HepG2 (cell line): ENCODE measurements around the gene EIF5B. TPM values are rescaled to one million over a fixed set of nuclear protein-coding genes. Genes with fewer than 3 reads are reported as not detected.

Source experiments
- ARHGAP35 ChIP-seq: sonication (generic); formaldehyde crosslinking; IDR thresholded peaks from 2 replicates; pipeline ENCODE4 v1.9.0; 2022; ENCODE audit warnings: mild to moderate bottlenecking, inconsistent platforms, moderate library complexity, missing genetic modification reagents, borderline replicate concordance
- ATAD3A ChIP-seq: sonication (generic); formaldehyde crosslinking; IDR thresholded peaks from 2 replicates; pipeline ENCODE4 v1.4.0; 2020; ENCODE audit warnings: missing genetic modification reagents
- ATF3 ChIP-seq: sonication (generic); formaldehyde crosslinking; IDR thresholded peaks from 2 replicates; pipeline ENCODE4 v1.4.0; 2020; ENCODE audit warnings: missing genetic modification reagents
- CENPT ChIP-seq: sonication (generic); formaldehyde crosslinking; IDR thresholded peaks from 2 replicates; pipeline ENCODE4 v1.8.0; 2022; ENCODE audit warnings: low read depth, mild to moderate bottlenecking, moderate library complexity, missing genetic modification reagents
- CREB3 ChIP-seq: sonication (generic); formaldehyde crosslinking; IDR thresholded peaks from 2 replicates; pipeline ENCODE4 v1.5.0; 2020; ENCODE audit warnings: missing genetic modification reagents
- CREM ChIP-seq, 2 experiments: sonication (generic) in 1 of 2; formaldehyde crosslinking in 1 of 2; IDR thresholded peaks; 2 replicates each; pipeline versions ENCODE4 v1.4.0 to v1.6.1; 2016 to 2020; ENCODE audit warnings: antibody characterized with exemption in 1 of 2, mild to moderate bottlenecking in 1 of 2, missing genetic modification reagents in 1 of 2
- GABPA ChIP-seq, 2 experiments: IDR thresholded peaks; 2 replicates each; pipeline ENCODE4 v1.6.1; 2011 to 2016; ENCODE audit warnings: low read depth in 2 of 2, low read length in 1 of 2, missing biosample characterization in 1 of 2, missing genetic modification characterization in 1 of 2
- NFATC3 ChIP-seq: sonication (generic); formaldehyde crosslinking; IDR thresholded peaks from 2 replicates; pipeline ENCODE4 v1.5.1; 2020; ENCODE audit warnings: mild to moderate bottlenecking, missing genetic modification reagents
- NKX3-1 ChIP-seq: sonication (generic); formaldehyde crosslinking; IDR thresholded peaks from 2 replicates; pipeline ENCODE4 v1.5.0; 2020; ENCODE audit warnings: missing genetic modification reagents
- ONECUT2 ChIP-seq: sonication (generic); formaldehyde crosslinking; IDR thresholded peaks from 2 replicates; pipeline ENCODE4 v1.4.0; 2020; ENCODE audit warnings: missing genetic modification reagents
- PAWR ChIP-seq: sonication (generic); formaldehyde crosslinking; IDR thresholded peaks from 2 replicates; pipeline ENCODE4 v1.4.0; 2020; ENCODE audit warnings: missing genetic modification reagents, mild to moderate bottlenecking, borderline replicate concordance
- PRDM15 ChIP-seq: sonication (generic); formaldehyde crosslinking; IDR thresholded peaks from 2 replicates; pipeline ENCODE4 v1.4.0; 2020; ENCODE audit warnings: missing genetic modification reagents
- SNAPC2 ChIP-seq: sonication (generic); formaldehyde crosslinking; IDR thresholded peaks from 2 replicates; pipeline ENCODE4 v1.8.1; 2022; ENCODE audit warnings: mild to moderate bottlenecking, missing genetic modification reagents
- U2AF1 ChIP-seq: fragments of 200-400 bp; formaldehyde crosslinking; optimal IDR thresholded peaks from 2 replicates; pipeline ENCODE3; 2017; ENCODE audit warnings: mild to moderate bottlenecking, low read depth, low read length
- YY1 ChIP-seq: IDR thresholded peaks from 2 replicates; pipeline ENCODE4 v1.6.1; 2011; ENCODE audit warnings: low read length, low read depth, moderate library complexity, mild to moderate bottlenecking; ENCODE audit not compliant: insufficient read depth, insufficient replicate concordance
- ZBTB14 ChIP-seq: sonication (generic); formaldehyde crosslinking; IDR thresholded peaks from 2 replicates; pipeline ENCODE4 v1.4.0; 2020; ENCODE audit warnings: missing genetic modification reagents
- ZNF101 ChIP-seq: sonication (generic); formaldehyde crosslinking; IDR thresholded peaks from 2 replicates; pipeline ENCODE4 v1.4.0; 2020; ENCODE audit warnings: mild to moderate bottlenecking, low read depth, missing genetic modification reagents, borderline replicate concordance
- ZNF274 ChIP-seq: sonication (generic); formaldehyde crosslinking; IDR thresholded peaks from 2 replicates; pipeline ENCODE4 v1.5.1; 2020; ENCODE audit warnings: mild to moderate bottlenecking, missing genetic modification reagents
- ZNF382 ChIP-seq: sonication (generic); formaldehyde crosslinking; IDR thresholded peaks from 2 replicates; pipeline ENCODE4 v1.5.0; 2020; ENCODE audit warnings: missing genetic modification reagents, mild to moderate bottlenecking, borderline replicate concordance
- ZNF530 ChIP-seq: sonication (generic); formaldehyde crosslinking; IDR thresholded peaks from 2 replicates; pipeline ENCODE4 v1.5.0; 2020; ENCODE audit warnings: low read depth, mild to moderate bottlenecking, missing genetic modification reagents
- ZNF674 ChIP-seq: sonication (generic); formaldehyde crosslinking; IDR thresholded peaks from 2 replicates; pipeline ENCODE4 v1.5.0; 2020; ENCODE audit warnings: low read depth, mild to moderate bottlenecking, missing genetic modification reagents
- ZNF720 ChIP-seq: sonication (generic); formaldehyde crosslinking; IDR thresholded peaks from 2 replicates; pipeline ENCODE4 v1.4.0; 2020; ENCODE audit warnings: missing genetic modification reagents
- ZNF746 ChIP-seq: sonication (generic); formaldehyde crosslinking; IDR thresholded peaks from 2 replicates; pipeline ENCODE4 v1.8.0; 2022; ENCODE audit warnings: mild to moderate bottlenecking, missing genetic modification reagents
- polyA plus RNA-seq, 8 experiments: library from polyadenylated mRNA; depleted of rRNA in 3 of 8; stranded (reverse) in 7 of 8; unstranded in 1 of 8; fragments of >200 nt; fragmentation: Illumina TruSeq in 4 of 8; extraction: Trizol in 4 of 8; gene quantifications; 2 replicates each; pipeline versions ENCODE4 v1.2.1 to v1.2.3, GENCODE V29; 2011 to 2016; ENCODE audit warnings: low read depth in 4 of 8, missing spikeins in 1 of 8, mixed read lengths in 1 of 8; ENCODE audit not compliant: insufficient read depth in 1 of 8
- total RNA-seq, 5 experiments: library from RNA; depleted of rRNA; stranded (reverse); fragments of >200 nt; fragmentation: Illumina TruSeq; extraction: Trizol; gene quantifications; 2 replicates each; pipeline ENCODE4 v1.2.3, GENCODE V29; 2016; ENCODE audit warnings: low read depth in 1 of 5

EIF5B gene
- total and polyA plus RNA-seq, 2 of the 13 experiments (the other 11 are each of a cell fraction or from before 2014, with no cell fraction given), result 8.8 to 32.1 TPM

- peak; percentile 45; the same call in 1 of the 2 replicates for TF ChIP-seq SNAPC2 (CRISPR knock-in tag)
- TF ChIP-seq ZNF674, result no peak; the same call in 1 of the 2 replicates
- TF ChIP-seq CENPT (CRISPR knock-in tag), result no peak
- 0 out of 2 replicates have a peak, but pooled peaks have one; percentile 14 for TF ChIP-seq ATAD3A (CRISPR knock-in tag)
- no peak; the same call in 1 of the 2 replicates for TF ChIP-seq ZBTB14 (CRISPR knock-in tag)
- peak; percentile 90 for TF ChIP-seq YY1
- no peak for TF ChIP-seq ATF3 (CRISPR knock-in tag)
- no peak for TF ChIP-seq ZNF382 (CRISPR knock-in tag)
- peak; percentile 78 for TF ChIP-seq ARHGAP35 (CRISPR knock-in tag)
- no peak for TF ChIP-seq ZNF530 (CRISPR knock-in tag)
- TF ChIP-seq NKX3-1, result peak; percentile 57
- TF ChIP-seq GABPA (IDR thresholded peaks at IDR 0.05; ENCODE audit: low read depth, low read length), result peak; percentile 92
- peak; percentile 96 for TF ChIP-seq GABPA (CRISPR knock-in tag; IDR thresholded peaks at IDR 0.05; ENCODE audit: low read depth)
- peak; percentile 90 for TF ChIP-seq ZNF274
- TF ChIP-seq NFATC3 (CRISPR knock-in tag), result peak; percentile 69
- peak; percentile 83 for TF ChIP-seq PRDM15 (CRISPR knock-in tag)
- 0 out of 2 replicates have a peak, but pooled peaks have one; percentile 35 for TF ChIP-seq PAWR (CRISPR knock-in tag)
- no peak for TF ChIP-seq U2AF1
- TF ChIP-seq CREM (IDR thresholded peaks at IDR 0.05), result peak; percentile 97
- no peak for TF ChIP-seq CREM (CRISPR knock-in tag; IDR thresholded peaks at IDR 0.05)
- no peak for TF ChIP-seq ONECUT2
- TF ChIP-seq ZNF101, result 0 out of 2 replicates have a peak, but pooled peaks have one; percentile 74
- peak; percentile 74; the same call in 1 of the 2 replicates for TF ChIP-seq ZNF746
- TF ChIP-seq CREB3 (CRISPR knock-in tag), result no peak
- no peak for TF ChIP-seq ZNF720
Measured at GRCh38 chr2:99335911-99336803, 1.0 kb upstream of the EIF5B start, which contains the start of gene TXNDC9 (continued).
